Amniotic stem cell (primary cell): Measurements from ENCODE around the gene PACS2.

Source experiments
- DNase-seq: peaks from one replicate; lab custom pipeline; 2025; lab: John Stamatoyannopoulos, UW

The PACS2 gene

GRCh38 chr14:105408592-105408991 is 94.0 kb downstream of the PACS2 start:
- no peak for DNase-seq

- DNase-seq, result no peak
These were observed 94.8 kb downstream of the PACS2 start for GRCh38 chr14:105409364-105409763.

GRCh38 chr14:105410642-105411016 is 96.1 kb downstream of the PACS2 start:
- no peak for DNase-seq

GRCh38 chr14:105411017-105411941 is 96.7 kb downstream of the PACS2 start:
- DNase-seq, result no peak

GRCh38 chr14:105411985-105412770 is 97.6 kb downstream of the PACS2 start:
- DNase-seq, result no peak

- no peak for DNase-seq
These were observed 98.4 kb downstream of the PACS2 start for GRCh38 chr14:105412771-105413543.

GRCh38 chr14:105413544-105413886 is 99.0 kb downstream of the PACS2 start:
- DNase-seq, result no peak

DNA sequence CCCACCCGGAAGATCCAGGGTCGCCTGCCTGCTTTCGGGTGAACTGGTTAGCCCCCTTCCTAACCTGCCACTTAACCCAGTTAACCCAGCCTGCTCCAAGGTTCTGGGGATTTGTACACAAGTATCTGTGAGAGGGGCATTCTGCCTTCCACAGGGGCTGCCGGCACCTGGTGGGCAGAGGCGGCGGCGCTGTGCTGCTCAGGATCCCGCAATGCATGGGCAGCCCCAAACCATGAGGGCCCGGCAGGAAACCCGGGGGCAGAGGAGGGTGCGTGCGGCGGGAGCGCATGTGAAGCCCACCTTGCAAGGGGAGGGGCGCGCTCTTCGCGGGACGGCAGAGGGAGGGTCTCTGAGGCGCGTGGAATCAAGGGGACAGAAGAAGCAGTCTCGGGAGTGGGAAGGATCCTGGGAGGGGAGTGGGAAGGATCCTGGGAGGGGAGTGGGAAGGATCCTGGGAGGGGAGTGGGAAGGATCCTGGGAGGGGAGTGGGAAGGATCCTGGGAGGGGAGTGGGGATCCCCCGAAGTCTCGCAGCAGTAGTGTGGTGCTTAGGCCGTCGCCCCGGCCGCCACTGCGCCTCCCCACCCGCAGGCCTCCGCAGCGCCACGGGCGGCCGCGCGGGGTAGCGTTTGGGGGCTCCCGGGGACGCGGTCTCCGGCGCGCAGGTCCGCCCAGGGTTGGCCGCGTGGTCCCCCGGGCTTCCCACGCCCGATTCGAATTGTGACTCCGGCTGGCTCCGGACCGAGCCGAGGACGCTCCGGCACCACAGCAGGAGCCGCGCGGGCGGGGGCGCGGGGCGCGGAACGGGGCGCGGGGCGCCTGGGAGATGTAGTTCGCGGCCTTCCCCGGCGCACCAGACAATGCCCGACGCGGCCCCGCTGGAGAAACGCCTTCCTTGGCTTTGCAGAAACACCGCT is 100.2 kb downstream of the PACS2 start:
- DNase-seq, result peak; percentile 5

DNA sequence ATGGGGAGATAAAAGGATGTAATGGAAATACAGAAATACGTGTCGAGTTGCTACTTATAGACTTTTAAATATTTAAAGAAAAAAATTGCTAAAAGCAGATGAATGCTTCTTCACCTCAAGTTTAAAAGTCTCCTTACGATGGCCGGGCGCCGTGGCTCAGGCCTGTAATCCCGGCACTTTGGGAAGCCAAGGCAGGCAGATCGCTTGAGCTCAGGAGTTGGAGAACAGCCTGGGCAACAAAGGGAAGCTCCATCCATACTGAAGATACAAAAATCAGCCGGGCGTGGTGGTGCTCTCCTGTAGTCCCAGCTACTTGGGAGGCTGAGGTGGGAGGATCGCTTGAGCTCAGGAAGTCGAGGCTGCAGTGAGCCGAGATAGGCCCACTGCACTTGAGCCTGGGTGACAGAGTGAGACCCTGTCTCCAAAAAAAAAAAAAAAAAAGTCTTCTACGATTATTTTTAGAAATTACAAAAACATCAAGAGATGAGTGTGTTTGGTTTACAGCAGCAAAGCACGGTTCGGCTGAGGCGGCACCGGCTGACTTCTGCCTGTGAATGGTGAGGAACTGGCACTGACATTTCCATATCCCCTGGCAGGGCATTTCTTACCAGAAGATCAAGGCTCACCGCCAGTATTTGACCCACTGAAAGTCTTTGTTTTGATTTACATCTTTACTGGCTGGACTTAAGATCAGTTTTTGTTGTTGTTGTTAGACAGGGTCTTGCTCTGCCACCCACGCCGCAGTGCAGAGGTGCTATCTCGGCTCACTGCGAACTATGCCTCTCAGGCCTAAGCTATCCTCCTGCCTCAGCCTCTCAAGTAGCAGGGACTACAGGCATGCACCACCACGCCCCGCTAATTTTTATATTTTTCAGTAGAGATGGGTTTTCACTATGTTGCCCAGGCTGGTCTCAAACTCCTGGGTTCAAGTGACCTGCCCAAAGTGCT is 101.2 kb downstream of the PACS2 start:
- DNase-seq, result no peak

- DNase-seq, result no peak
These were observed 102.1 kb downstream of the PACS2 start for GRCh38 chr14:105416671-105417070.

GRCh38 chr14:105417690-105418121 is 103.2 kb downstream of the PACS2 start:
- DNase-seq, result no peak

- DNase-seq, result no peak
These were observed 104.0 kb downstream of the PACS2 start for GRCh38 chr14:105418269-105419194.

DNA sequence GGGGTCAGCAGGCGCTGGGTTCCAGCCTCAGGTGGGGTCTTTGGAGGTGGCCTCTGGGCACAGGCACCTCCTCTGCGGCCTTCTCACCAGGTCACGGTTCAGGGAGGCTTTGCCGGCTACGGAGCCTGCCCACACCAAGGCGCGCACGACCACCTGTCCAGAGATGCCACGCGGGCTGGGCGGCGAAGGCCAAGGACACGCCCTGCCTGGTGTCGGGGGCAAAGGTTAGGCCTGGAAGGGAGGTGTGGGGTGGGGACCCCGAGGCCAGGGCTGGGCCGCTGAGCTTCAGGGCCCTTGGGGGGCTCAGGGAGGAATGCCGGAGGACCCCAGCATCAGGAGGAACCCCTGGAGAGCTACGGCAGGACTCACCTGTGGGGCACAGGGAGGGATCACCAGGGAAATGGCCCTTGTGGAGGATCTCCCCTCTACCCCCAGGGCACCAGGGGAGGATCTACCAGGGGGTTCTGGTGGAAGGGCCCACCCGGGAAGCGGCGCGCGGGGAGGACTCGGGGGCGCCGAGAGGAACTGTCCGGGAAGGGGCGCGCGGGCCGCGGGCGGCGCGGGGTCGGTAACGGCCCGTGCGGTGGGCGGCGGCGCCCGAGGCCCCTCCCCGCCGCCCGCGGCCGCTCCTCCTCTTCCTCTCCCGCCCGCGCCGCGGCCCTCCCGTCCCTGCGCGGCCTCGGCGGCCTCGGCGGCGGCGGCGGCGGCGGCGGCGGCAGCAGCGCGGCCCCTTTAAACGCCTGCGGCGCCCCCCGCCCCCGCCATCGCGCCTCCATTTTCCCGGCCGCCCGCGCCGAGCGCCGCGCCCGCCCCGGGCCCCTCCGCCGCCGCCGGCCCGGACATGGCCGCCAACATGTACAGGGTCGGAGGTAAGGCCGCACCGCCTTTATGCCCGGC is 104.9 kb downstream of the PACS2 start, which contains the start of gene MTA1:
TSS of gene MTA1 (plus strand) at position 633 of the 897 bp plus-strand sequence. CDS start at position 842, 209 bp downstream.
- peak; percentile 5 for DNase-seq

- DNase-seq, result no peak
These were observed 105.8 kb downstream of the PACS2 start for GRCh38 chr14:105420101-105420973.

- DNase-seq, result no peak
These were observed 106.6 kb downstream of the PACS2 start for GRCh38 chr14:105420974-105421674.
